Endothelial cell (in vitro differentiated cells): ENCODE results near the gene CAMTA1. TPM values are rescaled to one million over a fixed set of nuclear protein-coding genes. Genes with fewer than 3 reads are reported as not detected.

ENCODE experiments used
- DNase-seq: peaks from one replicate; pipeline ENCODE4 v3.0.0; 2021; ENCODE audit warnings: low spot score
- H3K27ac Mint-ChIP-seq: one replicate; pipeline ENCODE4 v1.8.0; 2021; ENCODE audit warnings: mixed read lengths, inconsistent platforms; ENCODE audit not compliant: unreplicated experiment
- H3K27me3 Mint-ChIP-seq: one replicate; pipeline ENCODE4 v1.8.0; 2021; ENCODE audit warnings: mild to moderate bottlenecking, moderate library complexity, mixed read lengths, inconsistent platforms; ENCODE audit not compliant: unreplicated experiment
- H3K36me3 Mint-ChIP-seq: one replicate; pipeline ENCODE4 v1.8.0; 2021; ENCODE audit warnings: mild to moderate bottlenecking, low read depth, mixed read lengths, inconsistent platforms; ENCODE audit not compliant: unreplicated experiment
- H3K4me1 Mint-ChIP-seq: one replicate; pipeline ENCODE4 v1.8.0; 2021; ENCODE audit warnings: mild to moderate bottlenecking, mixed read lengths, inconsistent platforms; ENCODE audit not compliant: unreplicated experiment
- H3K4me3 Mint-ChIP-seq: one replicate; pipeline ENCODE4 v1.8.0; 2021; ENCODE audit warnings: mild to moderate bottlenecking, mixed read lengths, inconsistent platforms; ENCODE audit not compliant: unreplicated experiment
- H3K9me3 Mint-ChIP-seq: one replicate; pipeline ENCODE4 v1.8.0; 2021; ENCODE audit warnings: mixed read lengths, inconsistent platforms; ENCODE audit not compliant: unreplicated experiment
- CTCF ChIP-seq: fragments of 200-600 bp; sonication (generic); IDR thresholded peaks from one replicate; pipeline ENCODE4 v1.5.0; 2021; ENCODE audit warnings: antibody characterized with exemption; ENCODE audit not compliant: unreplicated experiment
- total RNA-seq: library from RNA; stranded (reverse); fragmentation: NEBNext Ultra II Directional; extraction: Animal tissue kit (Norgen Biotek cat#: 25700); gene quantifications from one replicate; pipeline ENCODE4 v1.2.1, GENCODE V29; 2021; ENCODE audit not compliant: unreplicated experiment

CAMTA1 gene
- total RNA-seq, 1 donor from 2014 or later = 87.3 TPM

DNA sequence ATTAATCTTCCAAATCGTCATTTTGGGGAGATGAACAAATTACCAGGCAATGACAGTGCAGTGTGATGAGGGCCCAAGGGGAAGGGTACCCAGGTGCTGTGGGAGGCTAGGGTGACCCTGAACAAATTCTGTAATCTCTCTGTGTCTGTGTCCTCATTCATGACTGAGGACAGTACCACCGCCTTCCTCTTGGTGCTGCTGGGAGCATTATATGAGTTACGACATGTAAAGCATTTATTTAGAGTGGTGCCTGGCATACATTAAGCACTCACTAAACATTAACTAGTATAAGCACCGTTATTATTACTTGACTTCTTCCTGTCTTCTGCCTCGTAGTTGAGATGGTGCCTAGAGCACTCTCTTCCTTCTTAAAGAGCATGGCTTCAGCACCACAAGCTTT, 517.6 kb downstream of the CAMTA1 start:
- DNase-seq = no peak

DNA sequence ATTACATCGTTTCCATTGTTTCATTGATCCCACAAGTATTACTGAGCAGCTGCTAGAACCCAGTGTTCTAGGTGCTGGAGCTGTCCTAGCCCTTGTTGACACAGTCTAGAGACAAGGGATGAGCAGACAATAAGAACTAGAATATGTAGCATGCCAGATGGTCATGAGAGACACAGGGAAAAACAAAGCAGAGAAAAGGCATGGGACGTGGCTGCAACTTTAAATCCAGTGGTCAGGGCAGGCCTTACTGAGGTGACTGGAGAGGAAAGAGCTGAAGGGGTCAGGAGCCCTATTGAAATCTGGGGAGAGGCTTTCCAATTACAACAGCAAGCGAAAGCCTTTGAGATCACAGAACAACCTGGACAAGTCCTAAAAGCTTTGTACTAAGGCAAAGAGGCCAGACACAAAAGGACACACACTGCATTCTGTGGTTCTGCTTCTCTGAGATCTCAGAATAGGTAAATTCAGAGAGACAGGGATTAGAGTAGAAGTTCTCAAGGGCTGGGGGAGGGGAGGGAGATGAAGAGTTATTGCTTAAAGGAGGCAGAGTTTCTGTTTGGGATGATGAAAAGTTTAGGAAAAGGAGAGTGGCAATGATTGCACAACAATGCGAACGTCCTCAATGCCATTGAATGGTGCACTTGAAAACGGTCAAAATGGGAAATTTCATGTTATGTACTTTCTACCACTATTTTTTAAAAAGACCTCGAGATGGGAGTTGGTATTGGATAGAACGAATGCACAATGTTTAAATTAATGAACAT, 518.5 kb downstream of the CAMTA1 start:
- Mint-ChIP-seq H3K27ac (no peak overlapping the region), H3K36me3 (no peaks in the 10 kb centered on the region), H3K27me3 (no peaks in the 10 kb centered on the region), H3K4me3 (no peak overlapping the region), H3K9me3 (no peaks in the 10 kb centered on the region), H3K4me1 (no peaks in the 10 kb centered on the region)
- TF ChIP-seq CTCF = no peak
- DNase-seq = no peak

More for the DNA sequence above, 517.6 kb downstream of the CAMTA1 start:
- Mint-ChIP-seq H3K4me3 (no peak overlapping the region), H3K27ac (no peak overlapping the region), H3K36me3 (no peaks in the 10 kb centered on the region), H3K27me3 (no peaks in the 10 kb centered on the region), H3K9me3 (no peaks in the 10 kb centered on the region), H3K4me1 (no peaks in the 10 kb centered on the region)
- no peak for TF ChIP-seq CTCF

DNA sequence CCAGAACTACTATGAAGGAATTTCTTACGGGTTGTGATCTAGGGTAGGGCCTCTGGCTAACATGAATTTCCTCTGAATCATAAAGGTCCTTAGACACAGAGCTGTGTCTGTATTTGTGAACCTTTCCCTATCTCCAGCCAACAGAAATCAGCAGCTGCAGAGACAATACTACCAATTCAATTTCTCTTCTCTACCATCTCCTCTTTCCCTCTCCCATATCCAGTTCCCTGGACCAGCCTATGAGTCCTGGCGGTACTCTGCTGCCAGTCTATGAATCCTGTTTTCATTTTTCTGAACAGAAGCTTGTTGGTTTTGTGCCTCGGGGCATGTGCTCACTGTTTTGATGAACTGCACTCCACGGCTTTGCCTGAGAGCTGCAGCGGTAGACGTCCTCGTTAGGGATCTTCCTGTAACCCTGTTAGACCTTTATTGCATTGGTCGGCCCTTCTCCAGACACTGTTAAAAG, 527.9 kb downstream of the CAMTA1 start:
- TF ChIP-seq CTCF = no peak
- Mint-ChIP-seq H3K36me3 (no peaks in the 10 kb centered on the region), H3K27me3 (no peaks in the 10 kb centered on the region), H3K9me3 (no peaks in the 10 kb centered on the region), H3K27ac (no peak overlapping the region), H3K4me1 (peaks cover 11% of the 10 kb centered on the region), H3K4me3 (no peak overlapping the region)
- no peak for DNase-seq

DNA sequence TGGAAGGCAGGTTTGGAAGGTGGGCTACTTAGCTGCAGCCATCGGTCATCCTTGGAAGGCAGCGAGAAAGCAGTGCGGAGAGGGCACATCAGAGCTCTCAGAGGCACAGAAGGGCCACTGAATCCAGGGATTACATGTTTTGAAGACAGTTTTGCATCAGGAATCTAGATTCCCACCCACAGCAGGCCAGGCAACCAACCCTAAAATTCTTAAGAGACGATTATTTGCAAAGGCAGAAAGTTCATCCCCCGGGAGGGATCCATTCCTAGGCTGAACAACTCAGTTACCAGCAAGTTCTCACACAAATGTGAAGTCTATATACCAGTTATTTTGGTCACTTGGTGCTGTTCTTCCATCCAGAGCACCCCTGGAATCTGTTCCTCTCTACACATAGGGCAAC, 528.6 kb downstream of the CAMTA1 start:
- H3K4me1 Mint-ChIP-seq = peaks cover 11% of the 10 kb centered on the region
- no peak for TF ChIP-seq CTCF
- H3K36me3 Mint-ChIP-seq = no peaks in the 10 kb centered on the region

DNA sequence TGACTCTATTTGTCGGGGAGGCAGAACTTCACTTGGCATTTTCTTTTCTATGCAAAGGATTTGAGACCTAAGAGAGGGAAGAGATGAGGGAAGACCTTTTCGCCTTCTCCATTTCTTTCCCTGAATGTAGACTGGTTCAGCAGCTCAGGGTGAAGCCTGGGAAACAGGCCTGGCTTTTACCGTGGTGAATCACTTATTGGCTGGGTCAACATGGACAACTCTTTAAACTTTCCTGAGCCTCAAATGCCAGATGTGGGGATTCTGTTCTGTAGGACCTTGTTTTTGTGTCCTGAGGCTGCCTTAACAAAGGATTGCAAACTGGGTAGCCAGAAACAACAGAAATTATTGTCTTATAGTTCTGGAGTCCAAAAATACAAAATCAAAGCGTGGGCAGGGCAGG, 530.1 kb downstream of the CAMTA1 start:
- Mint-ChIP-seq H3K36me3 (no peaks in the 10 kb centered on the region), H3K4me3 (no peak overlapping the region), H3K4me1 (peaks cover 11% of the 10 kb centered on the region), H3K27me3 (no peaks in the 10 kb centered on the region), H3K9me3 (no peaks in the 10 kb centered on the region), H3K27ac (no peak overlapping the region)
- DNase-seq = no peak
- no peak for TF ChIP-seq CTCF

More for the DNA sequence above, 528.6 kb downstream of the CAMTA1 start:
- Mint-ChIP-seq H3K4me3 (no peak overlapping the region), H3K9me3 (no peaks in the 10 kb centered on the region), H3K27me3 (no peaks in the 10 kb centered on the region), H3K27ac (no peak overlapping the region)
- DNase-seq = no peak
